Measurements from ENCODE around the gene DSC2.
"Not testable (repeated sequence)": the region's sequence is repeated elsewhere in the genome, so short reads cannot be mapped to it uniquely, and the experiment has no call there.

DSC2 gene

DNA sequence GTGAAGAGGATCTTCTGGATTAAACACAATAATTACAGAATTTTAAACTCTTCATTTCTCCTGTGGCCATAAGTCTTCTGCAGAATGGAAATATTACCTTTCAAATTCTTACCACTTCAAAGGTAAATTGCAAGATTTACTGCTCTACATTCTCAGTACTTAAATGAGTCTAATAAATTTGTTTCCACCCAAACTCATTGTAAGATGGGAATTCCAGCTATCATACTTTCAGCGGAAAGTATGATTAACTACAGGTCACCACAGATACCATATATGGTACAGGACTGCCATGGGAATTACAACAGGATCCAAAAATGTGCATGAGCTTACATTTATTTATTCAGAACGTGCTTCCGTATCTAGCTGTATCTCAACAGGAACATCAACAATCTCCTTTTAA lies 62.8 kb downstream of the DSC2 start:
- Histone ChIP-seq H3K9ac (ENCODE audit: low read depth in 1 of 2, low read length in 2 of 2) (no peak overlapping the region), H3K9me3 (ENCODE audit: control insufficient read depth in 1 of 2, low read length in 2 of 2) (no peaks in the 10 kb centered on the region), H3K27me3 (ENCODE audit: control insufficient read depth in 1 of 2, insufficient read depth in 2 of 2, low read length in 2 of 2) (peaks cover 44 to 53% of the 10 kb centered on the region in 2 donors), H3K4me3 (ENCODE audit: low read depth in 1 of 2, low read length in 2 of 2) (no peak overlapping the region), H3K36me3 (ENCODE audit: control insufficient read depth in 1 of 2, insufficient read depth in 2 of 2, low read length in 2 of 2) (no peaks in the 10 kb centered on the region), H3K4me1 (ENCODE audit: control insufficient read depth in 1 of 2, insufficient read depth in 2 of 2, low read length in 2 of 2) (peaks cover 11 to 15% of the 10 kb centered on the region in 2 donors), H3K27ac (ENCODE audit: low read depth, low read length) (no peak overlapping the region)

DNA sequence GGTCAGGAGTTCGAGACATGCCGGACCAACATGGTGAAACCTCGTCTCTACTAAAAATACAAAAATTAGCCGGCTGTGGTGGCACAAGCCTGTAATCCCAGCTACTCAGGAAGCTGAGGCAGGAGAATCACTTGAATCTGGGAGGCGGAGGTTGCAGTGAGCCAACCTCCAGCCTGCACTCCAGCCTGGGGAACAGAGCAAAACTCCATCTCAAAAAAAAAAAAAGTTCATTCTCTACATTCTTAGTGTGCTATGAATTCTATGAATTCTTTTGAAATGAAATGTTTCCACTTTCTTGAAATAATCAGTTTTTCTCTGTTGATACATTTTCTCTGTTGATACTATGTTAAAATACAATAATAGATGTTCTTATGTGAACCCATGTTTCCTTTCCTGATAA lies 64.5 kb downstream of the DSC2 start:
- not testable (repeated sequence) for H3K4me3 ChIP-seq (ENCODE audit: low read depth in 1 of 2, low read length in 2 of 2); H3K9ac ChIP-seq (ENCODE audit: low read depth in 1 of 2, low read length in 2 of 2); H3K36me3 ChIP-seq (ENCODE audit: control insufficient read depth in 1 of 2, insufficient read depth in 2 of 2, low read length in 2 of 2); H3K27ac ChIP-seq (ENCODE audit: low read depth, low read length); H3K9me3 ChIP-seq (ENCODE audit: control insufficient read depth in 1 of 2, low read length in 2 of 2)
- peaks cover 7 to 15% of the 10 kb centered on the region in 2 donors for H3K4me1 ChIP-seq (ENCODE audit: control insufficient read depth in 1 of 2, insufficient read depth in 2 of 2, low read length in 2 of 2)
- H3K27me3 ChIP-seq (ENCODE audit: control insufficient read depth in 1 of 2, insufficient read depth in 2 of 2, low read length in 2 of 2) = peaks cover 29 to 37% of the 10 kb centered on the region in 2 donors

DNA sequence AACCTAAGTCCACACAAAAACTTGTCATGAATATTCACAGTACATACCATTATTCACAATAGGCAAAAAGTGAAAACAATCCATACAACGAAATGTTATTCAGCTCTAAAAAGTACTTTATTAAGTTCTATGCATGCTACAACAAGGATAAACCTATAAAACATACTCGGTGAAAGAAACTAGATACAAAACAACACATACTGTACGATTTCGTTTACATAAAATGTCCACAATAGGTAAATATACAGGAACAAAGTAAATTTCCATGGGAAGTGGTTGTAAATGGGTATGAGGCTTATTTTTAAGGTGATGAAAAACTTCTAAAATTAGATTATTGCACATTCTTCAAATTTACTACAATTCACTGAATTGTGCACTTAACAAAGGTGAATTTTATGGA lies 67.7 kb downstream of the DSC2 start:
- no peaks in the 10 kb centered on the region for H3K4me1 ChIP-seq (ENCODE audit: control insufficient read depth in 1 of 2, insufficient read depth in 2 of 2, low read length in 2 of 2)
- H3K27ac ChIP-seq (ENCODE audit: low read depth, low read length) = no peak overlapping the region
- H3K36me3 ChIP-seq (ENCODE audit: control insufficient read depth in 1 of 2, insufficient read depth in 2 of 2, low read length in 2 of 2) = no peaks in the 10 kb centered on the region
- peaks cover 2 to 6% of the 10 kb centered on the region in 2 donors for H3K27me3 ChIP-seq (ENCODE audit: control insufficient read depth in 1 of 2, insufficient read depth in 2 of 2, low read length in 2 of 2)
- no peaks in the 10 kb centered on the region for H3K9me3 ChIP-seq (ENCODE audit: control insufficient read depth in 1 of 2, low read length in 2 of 2)
- H3K4me3 ChIP-seq (ENCODE audit: low read depth in 1 of 2, low read length in 2 of 2) = no peak overlapping the region
- H3K9ac ChIP-seq (ENCODE audit: low read depth in 1 of 2, low read length in 2 of 2) = no peak overlapping the region

DNA sequence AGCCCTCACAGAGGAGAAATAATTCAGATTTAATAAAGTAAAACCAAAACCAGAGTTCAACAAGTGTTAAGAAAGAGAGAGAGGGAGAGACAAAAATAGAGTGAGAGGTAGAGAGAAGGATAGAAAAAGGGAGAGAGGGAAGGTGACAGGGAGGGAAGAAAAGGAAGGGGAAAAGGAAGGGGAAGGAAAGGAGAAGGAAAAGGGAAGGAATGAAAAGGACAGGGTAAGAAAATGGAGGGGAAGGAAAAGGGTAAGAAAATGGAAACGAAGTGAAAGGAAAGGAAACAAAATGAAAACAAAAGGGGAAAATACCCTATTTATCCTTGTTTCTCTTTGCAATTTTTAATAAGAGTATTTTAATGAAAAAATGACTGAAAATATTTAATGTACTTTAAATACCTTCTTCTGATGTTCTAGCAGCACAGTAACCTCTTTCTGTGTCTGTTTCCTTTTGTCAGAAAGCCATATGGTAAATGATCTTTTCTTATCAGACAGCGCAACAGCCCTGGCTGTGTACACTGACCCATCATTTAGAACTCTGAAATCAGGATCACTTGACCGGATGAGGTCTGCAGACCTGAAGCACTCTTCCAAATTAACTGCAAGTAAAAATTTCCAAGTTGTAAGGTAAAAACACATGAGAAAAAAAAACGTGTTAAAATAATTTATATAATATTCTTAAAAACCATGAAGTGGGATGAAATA lies 71.5 kb downstream of the DSC2 start:
- Histone ChIP-seq H3K4me3 (ENCODE audit: low read depth in 1 of 2, low read length in 2 of 2) (no peak overlapping the region), H3K9ac (ENCODE audit: low read depth in 1 of 2, low read length in 2 of 2) (no peak overlapping the region), H3K27me3 (ENCODE audit: control insufficient read depth in 1 of 2, insufficient read depth in 2 of 2, low read length in 2 of 2) (no peaks in the 10 kb centered on the region), H3K36me3 (ENCODE audit: control insufficient read depth in 1 of 2, insufficient read depth in 2 of 2, low read length in 2 of 2) (no peaks in the 10 kb centered on the region), H3K9me3 (ENCODE audit: control insufficient read depth in 1 of 2, low read length in 2 of 2) (no peaks in the 10 kb centered on the region), H3K4me1 (ENCODE audit: control insufficient read depth in 1 of 2, insufficient read depth in 2 of 2, low read length in 2 of 2) (no peaks in the 10 kb centered on the region), H3K27ac (ENCODE audit: low read depth, low read length) (no peak overlapping the region)

DNA sequence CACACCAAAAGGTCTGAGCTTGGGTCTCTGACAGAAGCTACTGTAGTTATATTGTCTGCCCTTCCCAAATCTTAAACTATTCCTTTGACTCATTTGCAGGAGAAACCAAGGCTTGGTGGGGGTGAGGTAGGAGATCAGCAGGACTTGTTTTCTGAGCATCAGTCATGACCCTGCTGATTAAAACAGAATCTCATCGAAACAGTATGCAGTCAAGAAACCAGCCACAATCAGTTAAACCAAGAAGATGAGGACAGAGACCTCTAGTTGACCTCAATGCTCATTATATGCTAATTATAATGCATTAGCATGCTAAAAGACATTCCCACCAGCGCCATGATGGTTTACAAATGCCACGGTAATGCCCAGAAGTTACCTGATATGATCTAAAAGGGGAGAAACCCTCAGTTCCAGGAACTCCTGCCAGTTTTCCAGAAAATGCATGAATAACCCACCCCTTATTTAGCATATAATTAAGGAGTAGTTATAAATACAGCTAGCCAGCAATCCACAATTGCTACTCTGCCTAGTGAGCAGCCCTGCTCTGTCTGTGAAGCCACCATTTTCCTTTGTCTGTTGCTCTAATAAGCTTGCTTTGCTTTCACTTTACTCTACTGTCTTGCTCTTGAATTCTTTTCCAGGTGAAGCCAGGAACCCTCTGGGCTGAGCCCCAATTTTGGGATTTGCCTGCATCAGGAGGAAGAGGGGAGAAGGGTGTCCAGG lies 86.3 kb downstream of the DSC2 start:
- H3K9me3 ChIP-seq (ENCODE audit: control insufficient read depth in 1 of 2, low read length in 2 of 2) = no peaks in the 10 kb centered on the region
- no peak overlapping the region for H3K4me3 ChIP-seq (ENCODE audit: low read depth in 1 of 2, low read length in 2 of 2)
- no peak overlapping the region for H3K9ac ChIP-seq (ENCODE audit: low read depth in 1 of 2, low read length in 2 of 2)
- H3K4me1 ChIP-seq (ENCODE audit: control insufficient read depth in 1 of 2, insufficient read depth in 2 of 2, low read length in 2 of 2) = no peaks in the 10 kb centered on the region
- no peaks in the 10 kb centered on the region for H3K36me3 ChIP-seq (ENCODE audit: control insufficient read depth in 1 of 2, insufficient read depth in 2 of 2, low read length in 2 of 2)
- no peaks in the 10 kb centered on the region for H3K27me3 ChIP-seq (ENCODE audit: control insufficient read depth in 1 of 2, insufficient read depth in 2 of 2, low read length in 2 of 2)
- H3K27ac ChIP-seq (ENCODE audit: low read depth, low read length) = no peak overlapping the region

DNA sequence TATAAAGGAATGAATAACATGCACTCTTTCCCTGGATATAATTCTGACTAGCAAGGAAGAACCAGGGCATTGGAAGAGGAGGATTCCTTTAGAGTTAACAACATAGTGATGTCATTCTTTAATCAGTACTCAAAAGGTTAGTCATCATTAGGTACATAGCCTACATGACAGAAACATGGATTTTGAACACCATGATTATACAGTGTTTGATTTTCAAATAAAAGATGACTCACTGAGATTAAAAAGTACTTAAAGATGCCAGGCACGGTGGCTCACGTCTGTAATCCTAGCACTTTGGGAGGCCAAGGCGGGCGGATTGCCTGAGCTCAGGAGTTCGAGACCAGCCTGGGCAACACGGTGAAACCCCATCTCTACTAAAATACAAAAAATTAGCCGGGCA lies 90.8 kb downstream of the DSC2 start:
- not testable (repeated sequence) for H3K9ac ChIP-seq (ENCODE audit: low read depth in 1 of 2, low read length in 2 of 2); H3K36me3 ChIP-seq (ENCODE audit: control insufficient read depth in 1 of 2, insufficient read depth in 2 of 2, low read length in 2 of 2); H3K9me3 ChIP-seq (ENCODE audit: control insufficient read depth in 1 of 2, low read length in 2 of 2); H3K4me3 ChIP-seq (ENCODE audit: low read depth in 1 of 2, low read length in 2 of 2); H3K27me3 ChIP-seq (ENCODE audit: control insufficient read depth in 1 of 2, insufficient read depth in 2 of 2, low read length in 2 of 2); H3K27ac ChIP-seq (ENCODE audit: low read depth, low read length); H3K4me1 ChIP-seq (ENCODE audit: control insufficient read depth in 1 of 2, insufficient read depth in 2 of 2, low read length in 2 of 2)

DNA sequence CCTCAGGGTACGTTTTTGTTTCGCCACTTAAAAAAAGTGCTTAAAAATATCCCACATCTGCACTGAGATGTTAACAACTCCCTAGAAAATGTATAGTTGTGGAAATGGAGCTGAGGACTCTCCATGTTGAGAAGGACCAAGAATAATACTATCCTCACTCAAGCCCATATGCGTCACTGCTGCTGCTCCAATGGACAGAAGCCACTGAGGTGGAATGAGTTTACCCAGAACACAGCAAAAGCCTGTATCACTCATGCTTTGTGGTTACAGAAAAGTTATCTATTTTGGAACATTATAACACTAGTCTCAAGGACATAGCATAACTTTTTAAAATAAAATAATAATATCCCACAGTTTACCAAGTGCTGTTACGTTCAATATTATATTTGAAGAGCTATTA lies 91.6 kb downstream of the DSC2 start:
- Histone ChIP-seq H3K4me1 (ENCODE audit: control insufficient read depth in 1 of 2, insufficient read depth in 2 of 2, low read length in 2 of 2) (no peaks in the 10 kb centered on the region), H3K27me3 (ENCODE audit: control insufficient read depth in 1 of 2, insufficient read depth in 2 of 2, low read length in 2 of 2) (no peaks in the 10 kb centered on the region), H3K27ac (ENCODE audit: low read depth, low read length) (no peak overlapping the region), H3K9ac (ENCODE audit: low read depth in 1 of 2, low read length in 2 of 2) (no peak overlapping the region), H3K9me3 (ENCODE audit: control insufficient read depth in 1 of 2, low read length in 2 of 2) (no peaks in the 10 kb centered on the region), H3K4me3 (ENCODE audit: low read depth in 1 of 2, low read length in 2 of 2) (no peak overlapping the region), H3K36me3 (ENCODE audit: control insufficient read depth in 1 of 2, insufficient read depth in 2 of 2, low read length in 2 of 2) (no peaks in the 10 kb centered on the region)

All from duodenal mucosa (tissue), 2 donors.